Measurements from ENCODE around the gene TRPV2.

TRPV2 gene, protein sequence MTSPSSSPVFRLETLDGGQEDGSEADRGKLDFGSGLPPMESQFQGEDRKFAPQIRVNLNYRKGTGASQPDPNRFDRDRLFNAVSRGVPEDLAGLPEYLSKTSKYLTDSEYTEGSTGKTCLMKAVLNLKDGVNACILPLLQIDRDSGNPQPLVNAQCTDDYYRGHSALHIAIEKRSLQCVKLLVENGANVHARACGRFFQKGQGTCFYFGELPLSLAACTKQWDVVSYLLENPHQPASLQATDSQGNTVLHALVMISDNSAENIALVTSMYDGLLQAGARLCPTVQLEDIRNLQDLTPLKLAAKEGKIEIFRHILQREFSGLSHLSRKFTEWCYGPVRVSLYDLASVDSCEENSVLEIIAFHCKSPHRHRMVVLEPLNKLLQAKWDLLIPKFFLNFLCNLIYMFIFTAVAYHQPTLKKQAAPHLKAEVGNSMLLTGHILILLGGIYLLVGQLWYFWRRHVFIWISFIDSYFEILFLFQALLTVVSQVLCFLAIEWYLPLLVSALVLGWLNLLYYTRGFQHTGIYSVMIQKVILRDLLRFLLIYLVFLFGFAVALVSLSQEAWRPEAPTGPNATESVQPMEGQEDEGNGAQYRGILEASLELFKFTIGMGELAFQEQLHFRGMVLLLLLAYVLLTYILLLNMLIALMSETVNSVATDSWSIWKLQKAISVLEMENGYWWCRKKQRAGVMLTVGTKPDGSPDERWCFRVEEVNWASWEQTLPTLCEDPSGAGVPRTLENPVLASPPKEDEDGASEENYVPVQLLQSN

DNA sequence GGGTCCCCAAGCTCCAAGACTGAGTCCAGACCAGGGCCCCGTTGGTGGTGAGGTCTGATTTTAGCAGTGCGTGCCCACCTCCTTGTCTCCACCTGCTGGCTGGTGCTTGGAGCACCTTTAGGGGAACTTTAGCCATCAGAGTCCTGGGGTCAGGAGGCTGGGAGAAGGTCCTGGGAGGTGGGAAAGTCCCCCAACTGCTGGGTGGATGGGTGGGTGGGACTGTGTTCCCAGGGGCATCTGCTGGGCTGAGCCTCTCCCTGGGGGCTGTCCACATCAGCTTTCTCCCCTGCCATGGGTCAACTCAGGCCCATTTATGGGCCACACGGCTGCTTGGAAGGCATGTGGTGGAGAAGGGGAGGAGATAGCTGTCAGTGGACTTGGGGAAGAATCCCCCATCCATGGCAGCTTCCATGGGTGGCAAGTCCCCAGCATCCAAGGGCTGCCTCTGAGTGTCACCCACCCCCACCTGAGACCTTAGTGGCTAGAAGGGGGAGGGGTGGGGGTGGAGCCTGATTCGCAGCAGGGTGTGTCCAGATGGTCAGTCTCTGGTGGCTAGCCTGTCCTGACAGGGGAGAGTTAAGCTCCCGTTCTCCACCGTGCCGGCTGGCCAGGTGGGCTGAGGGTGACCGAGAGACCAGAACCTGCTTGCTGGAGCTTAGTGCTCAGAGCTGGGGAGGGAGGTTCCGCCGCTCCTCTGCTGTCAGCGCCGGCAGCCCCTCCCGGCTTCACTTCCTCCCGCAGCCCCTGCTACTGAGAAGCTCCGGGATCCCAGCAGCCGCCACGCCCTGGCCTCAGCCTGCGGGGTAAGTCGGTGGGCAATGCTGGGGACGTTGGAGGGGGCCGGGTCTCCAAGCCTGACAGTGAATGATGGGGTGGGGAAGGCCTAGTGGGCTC lies at the start of gene TRPV2:
TRPV2 (plus strand) TSS at position 541 of the 894 bp plus-strand sequence. CDS start 2,098 bp downstream, outside the sequence.
- TF ChIP-seq GATA3 (IDR thresholded peaks at IDR 0.05; ENCODE audit: low read depth, low read length) (no peak), GATA2 (IDR thresholded peaks at IDR 0.05; ENCODE audit: low read depth, low read length) (no peak)

DNA sequence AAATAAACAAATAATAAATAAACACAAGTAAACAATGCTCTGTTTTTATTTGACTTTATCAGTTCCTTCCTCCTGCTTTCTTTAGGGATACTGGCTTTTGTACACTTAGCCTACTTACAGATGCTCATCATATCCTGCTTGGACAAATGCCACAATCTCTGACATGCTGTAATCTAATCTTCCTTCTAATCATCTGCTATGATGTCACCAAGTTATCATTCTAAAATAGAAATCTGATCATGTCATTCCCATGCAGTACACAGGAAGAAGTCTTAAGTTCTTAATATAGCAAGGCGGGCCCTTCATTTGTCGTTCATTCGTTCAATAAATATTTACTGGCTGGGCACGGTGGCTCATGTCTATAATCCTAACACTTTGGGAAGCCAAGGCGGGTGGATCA lies 43.6 kb upstream of the TRPV2 start:
- TF ChIP-seq GATA3 (IDR thresholded peaks at IDR 0.05; ENCODE audit: low read depth, low read length) = no peak

DNA sequence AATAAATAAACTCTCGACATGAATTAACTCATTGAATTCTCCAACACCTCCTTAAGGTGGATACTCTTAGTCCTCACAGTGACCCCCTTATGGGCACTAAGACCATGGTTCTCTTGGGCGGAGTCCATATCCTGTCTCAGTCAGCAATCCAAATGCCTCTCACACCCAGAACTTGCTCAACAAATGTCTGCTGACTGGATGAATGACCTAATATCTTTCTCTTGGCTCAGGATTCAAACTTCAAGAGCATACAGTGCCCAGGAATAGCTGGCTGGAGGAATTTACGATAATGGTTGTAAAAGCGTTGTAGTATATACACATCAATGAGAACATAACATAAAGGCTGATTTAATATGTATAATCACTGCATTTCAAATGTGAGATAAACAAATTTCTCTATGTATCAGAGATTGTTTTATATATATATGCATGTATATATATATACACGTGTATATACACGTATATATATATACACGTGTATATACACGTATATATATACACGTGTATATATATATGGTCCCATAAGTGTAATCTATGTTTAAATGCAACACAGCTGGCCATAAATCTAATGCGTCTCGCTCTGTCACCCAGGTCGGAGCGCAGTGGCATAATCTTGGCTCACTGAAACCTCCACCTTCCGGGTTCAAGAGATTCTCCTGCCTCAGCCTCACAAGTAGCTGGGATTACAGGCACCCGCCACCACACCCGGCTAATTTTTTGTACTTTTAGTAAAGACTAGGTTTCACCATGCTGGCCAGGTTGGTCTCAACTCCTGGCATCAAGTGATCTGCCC lies 41.0 kb upstream of the TRPV2 start:
- TF ChIP-seq GATA3 (IDR thresholded peaks at IDR 0.05; ENCODE audit: low read depth, low read length) (no peak), GATA2 (IDR thresholded peaks at IDR 0.05; ENCODE audit: low read depth, low read length) (no peak)

DNA sequence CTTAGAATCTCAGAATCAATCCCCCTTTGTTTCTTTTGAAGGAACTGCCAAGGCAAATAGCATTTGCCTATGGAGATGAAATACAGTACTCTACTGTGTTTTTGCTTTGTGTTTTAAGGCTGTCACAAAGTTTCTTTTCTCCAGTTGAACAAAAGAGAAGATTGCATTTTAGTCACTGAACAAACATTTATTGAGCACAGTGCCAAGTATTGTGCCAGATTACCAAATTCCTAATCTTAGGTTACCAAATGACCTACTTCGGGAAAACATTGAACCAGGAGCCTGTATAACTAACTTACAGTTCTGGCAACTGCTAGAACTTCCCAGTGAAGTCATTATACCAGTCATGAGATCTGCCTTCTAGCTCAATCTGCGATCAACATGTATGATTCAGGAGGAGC lies 37.4 kb upstream of the TRPV2 start:
- TF ChIP-seq GATA2 (IDR thresholded peaks at IDR 0.05; ENCODE audit: low read depth, low read length) (no peak), GATA3 (IDR thresholded peaks at IDR 0.05; ENCODE audit: low read depth, low read length) (no peak)

DNA sequence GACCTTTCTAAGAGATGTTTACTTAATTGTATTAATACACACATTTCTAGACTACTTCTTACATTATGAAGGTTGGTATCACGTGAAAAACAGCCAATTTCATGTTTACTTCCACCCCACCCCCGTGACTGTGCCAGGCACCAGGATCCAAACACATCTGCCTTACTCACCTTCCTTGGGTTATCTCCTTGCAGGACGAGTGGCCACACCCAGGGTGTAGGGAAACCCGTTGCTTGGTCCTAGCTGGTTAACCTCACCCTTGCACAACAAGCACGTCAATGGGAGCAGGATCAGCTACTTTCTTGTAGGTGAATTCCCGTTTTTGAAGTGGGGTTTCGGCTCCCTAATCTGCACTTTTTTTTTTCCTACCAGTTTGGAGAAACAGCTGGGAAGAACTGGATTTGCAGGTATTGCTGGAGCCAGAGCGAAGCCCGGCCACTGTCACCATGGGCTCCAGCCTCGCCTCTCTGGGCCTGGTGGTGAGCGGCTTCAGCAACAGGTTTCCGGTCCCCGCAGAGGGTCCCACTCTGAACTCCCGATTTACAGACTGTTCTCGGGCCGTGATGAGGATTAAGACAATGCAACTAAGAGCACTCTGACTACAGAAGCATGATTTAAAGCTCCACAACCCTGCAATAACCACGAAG lies 36.6 kb upstream of the TRPV2 start:
- no peak for TF ChIP-seq GATA3 (IDR thresholded peaks at IDR 0.05; ENCODE audit: low read depth, low read length)
- TF ChIP-seq GATA2 (IDR thresholded peaks at IDR 0.05; ENCODE audit: low read depth, low read length) = no peak

DNA sequence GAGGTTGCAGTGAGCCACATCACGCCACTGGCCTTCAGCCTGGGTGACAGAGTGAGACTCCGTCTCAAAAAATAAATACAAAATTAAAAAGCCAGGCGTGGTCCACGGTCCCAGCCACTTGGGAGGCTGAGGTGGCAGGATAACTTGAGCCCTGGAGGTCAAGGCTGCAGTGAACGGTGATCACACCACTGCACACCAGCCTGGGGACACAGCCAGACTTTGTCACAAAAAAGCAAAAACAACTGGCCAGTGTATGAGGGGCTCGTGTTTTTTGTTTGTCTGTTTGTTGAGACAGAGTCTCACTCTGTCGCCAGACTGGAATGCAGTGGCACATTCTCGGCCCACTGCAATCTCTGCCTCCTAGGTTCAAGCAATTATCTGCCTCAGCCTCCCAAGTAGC lies 35.7 kb upstream of the TRPV2 start:
- TF ChIP-seq GATA3 (IDR thresholded peaks at IDR 0.05; ENCODE audit: low read depth, low read length) (no peak), GATA2 (IDR thresholded peaks at IDR 0.05; ENCODE audit: low read depth, low read length) (no peak)

DNA sequence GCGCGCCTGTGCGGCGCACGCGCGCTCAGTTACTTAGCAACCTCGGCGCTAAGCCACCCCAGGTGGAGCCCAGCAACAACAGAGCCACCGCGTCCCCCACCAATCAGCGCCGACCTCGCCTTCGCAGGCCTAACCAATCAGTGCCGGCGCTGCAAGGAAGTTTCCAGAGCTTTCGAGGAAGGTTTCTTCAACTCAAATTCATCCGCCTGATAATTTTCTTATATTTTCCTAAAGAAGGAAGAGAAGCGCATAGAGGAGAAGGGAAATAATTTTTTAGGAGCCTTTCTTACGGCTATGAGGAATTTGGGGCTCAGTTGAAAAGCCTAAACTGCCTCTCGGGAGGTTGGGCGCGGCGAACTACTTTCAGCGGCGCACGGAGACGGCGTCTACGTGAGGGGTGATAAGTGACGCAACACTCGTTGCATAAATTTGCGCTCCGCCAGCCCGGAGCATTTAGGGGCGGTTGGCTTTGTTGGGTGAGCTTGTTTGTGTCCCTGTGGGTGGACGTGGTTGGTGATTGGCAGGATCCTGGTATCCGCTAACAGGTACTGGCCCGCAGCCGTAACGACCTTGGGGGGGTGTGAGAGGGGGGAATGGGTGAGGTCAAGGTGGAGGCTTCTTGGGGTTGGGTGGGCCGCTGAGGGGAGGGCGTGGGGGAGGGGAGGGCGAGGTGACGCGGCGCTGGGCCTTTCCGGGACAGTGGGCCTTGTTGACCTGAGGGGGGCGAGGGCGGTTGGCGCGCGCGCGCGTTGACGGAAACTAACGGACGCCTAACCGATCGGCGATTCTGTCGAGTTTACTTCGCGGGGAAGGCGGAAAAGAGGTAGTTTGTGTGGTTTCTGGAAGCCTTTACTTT lies 34.5 kb upstream of the TRPV2 start, which contains the start of gene UBB:
UBB (plus strand) TSS at position 452 of the 856 bp plus-strand sequence. CDS start 817 bp downstream, outside the sequence.
- TF ChIP-seq GATA2 (IDR thresholded peaks at IDR 0.05; ENCODE audit: low read depth, low read length) (no peak), GATA3 (IDR thresholded peaks at IDR 0.05; ENCODE audit: low read depth, low read length) (no peak)

DNA sequence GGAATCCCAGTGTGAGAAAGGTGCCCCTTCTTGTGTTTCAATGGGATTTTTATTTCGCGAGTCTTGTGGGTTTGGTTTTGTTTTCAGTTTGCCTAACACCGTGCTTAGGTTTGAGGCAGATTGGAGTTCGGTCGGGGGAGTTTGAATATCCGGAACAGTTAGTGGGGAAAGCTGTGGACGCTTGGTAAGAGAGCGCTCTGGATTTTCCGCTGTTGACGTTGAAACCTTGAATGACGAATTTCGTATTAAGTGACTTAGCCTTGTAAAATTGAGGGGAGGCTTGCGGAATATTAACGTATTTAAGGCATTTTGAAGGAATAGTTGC lies 33.9 kb upstream of the TRPV2 start:
- TF ChIP-seq GATA2 (IDR thresholded peaks at IDR 0.05; ENCODE audit: low read depth, low read length) (no peak), GATA3 (IDR thresholded peaks at IDR 0.05; ENCODE audit: low read depth, low read length) (no peak)

DNA sequence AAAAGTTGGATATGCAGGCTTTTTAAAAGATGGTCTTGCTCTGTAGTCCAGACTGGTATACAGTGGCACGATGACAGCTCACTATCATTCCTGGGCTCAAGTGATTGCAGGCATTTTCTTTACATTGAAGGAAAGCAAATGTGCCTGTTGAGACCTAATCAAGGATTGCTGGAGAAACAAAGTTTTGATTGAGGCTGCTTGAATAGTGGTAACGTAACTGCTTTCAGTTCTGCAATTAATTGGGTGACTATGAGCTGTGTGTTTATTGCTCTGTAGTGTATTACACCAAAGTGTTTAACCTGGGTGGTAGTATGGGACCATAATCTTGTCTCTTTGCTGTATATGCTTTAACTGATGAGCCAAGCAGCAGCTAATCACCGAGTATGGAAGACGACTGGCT lies 32.2 kb upstream of the TRPV2 start:
- TF ChIP-seq GATA3 (IDR thresholded peaks at IDR 0.05; ENCODE audit: low read depth, low read length) (no peak), GATA2 (IDR thresholded peaks at IDR 0.05; ENCODE audit: low read depth, low read length) (no peak)

DNA sequence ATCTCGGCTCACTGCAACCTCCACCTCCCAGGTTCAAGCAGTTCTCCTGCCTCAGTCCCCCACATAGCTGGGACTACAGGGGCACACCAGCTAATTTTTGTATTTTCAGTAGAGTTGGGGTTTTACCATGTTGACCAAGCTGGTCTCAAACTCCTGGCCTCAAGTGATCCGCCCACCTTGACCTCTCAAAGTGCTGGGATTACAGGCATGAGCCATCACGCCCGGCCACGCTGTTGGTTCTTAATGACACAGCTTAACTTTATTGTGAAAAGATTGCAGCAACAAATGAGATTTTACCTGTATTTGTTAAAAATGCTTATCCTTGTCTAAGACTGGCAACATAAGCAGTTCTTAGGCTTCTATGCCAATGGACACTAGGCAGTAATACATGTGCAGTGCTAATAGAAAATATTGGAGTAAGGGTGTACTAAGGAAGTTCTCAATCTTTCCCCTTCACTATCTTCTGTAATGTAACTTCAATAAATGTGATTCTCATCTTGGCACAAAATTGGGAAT lies 31.5 kb upstream of the TRPV2 start:
- no peak for TF ChIP-seq GATA3 (IDR thresholded peaks at IDR 0.05; ENCODE audit: low read depth, low read length)
- TF ChIP-seq GATA2 (IDR thresholded peaks at IDR 0.05; ENCODE audit: low read depth, low read length) = no peak

DNA sequence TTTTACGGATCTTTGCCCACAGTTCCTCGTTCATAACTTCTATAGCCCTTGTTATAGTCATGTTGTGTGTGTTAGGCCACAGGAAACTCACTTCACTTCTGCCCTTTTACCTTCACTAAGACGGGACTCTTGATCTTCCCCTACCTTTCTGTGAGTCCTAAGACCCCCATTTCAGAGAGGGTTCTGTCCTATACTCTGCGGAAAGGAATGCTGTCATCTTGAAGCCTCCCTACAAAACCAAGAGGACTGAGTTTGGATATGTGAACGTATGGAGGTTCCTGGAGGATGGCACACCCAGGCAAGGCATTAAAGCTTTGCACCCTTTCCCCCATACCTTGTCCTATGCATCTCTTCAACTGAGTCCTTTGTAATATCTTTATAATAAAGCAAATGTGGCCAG lies 30.8 kb upstream of the TRPV2 start:
- no peak for TF ChIP-seq GATA3 (IDR thresholded peaks at IDR 0.05; ENCODE audit: low read depth, low read length)

DNA sequence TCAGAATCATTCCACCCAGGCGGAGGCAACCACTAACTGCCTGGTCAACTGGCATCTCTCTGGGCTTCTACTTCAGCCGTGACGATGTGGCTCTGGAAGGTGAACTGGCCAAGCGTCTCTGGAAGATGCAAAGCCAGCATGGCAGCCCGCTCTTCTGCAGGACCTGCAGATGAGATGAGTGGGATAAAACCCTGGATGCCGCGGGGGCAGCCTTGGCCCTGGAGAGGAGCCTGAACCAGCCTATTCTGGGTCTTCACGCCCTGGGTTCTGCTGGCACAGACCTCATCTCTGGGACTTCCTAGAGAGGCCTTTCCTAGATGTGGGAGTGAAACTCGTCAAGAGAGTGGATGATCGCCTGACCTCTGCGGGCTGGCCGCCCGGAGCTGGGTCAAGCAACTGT lies 23.9 kb upstream of the TRPV2 start:
- no peak for TF ChIP-seq GATA2 (IDR thresholded peaks at IDR 0.05; ENCODE audit: low read depth, low read length)
- TF ChIP-seq GATA3 (IDR thresholded peaks at IDR 0.05; ENCODE audit: low read depth, low read length) = no peak
